Karpas-422 (cell line): ENCODE results near the gene MEX3A. TPM values are rescaled to one million over a fixed set of nuclear protein-coding genes. Genes with fewer than 3 reads are reported as not detected.

ENCODE experiments used
- DNase-seq: peaks from one replicate; pipeline ENCODE4 v3.0.0-alpha.2; 2015
- H2AFZ ChIP-seq: fragments of 200-600 bp; sonication (generic); 2 replicates; pipeline ENCODE4 v1.6.1; 2014; ENCODE audit warnings: antibody characterized with exemption, low read length, mixed read lengths
- H3K27ac ChIP-seq: fragments of 200-600 bp; sonication (generic); 2 replicates; pipeline ENCODE4 v1.5.1; 2014; ENCODE audit warnings: mild to moderate bottlenecking, low read length, moderate library complexity
- H3K27me3 ChIP-seq: fragments of 200-600 bp; sonication (generic); 2 replicates; pipeline ENCODE4 v1.6.1; 2014; ENCODE audit warnings: low read length, mixed read lengths
- H3K36me3 ChIP-seq: fragments of 200-600 bp; sonication (generic); 2 replicates; pipeline ENCODE4 v1.6.1; 2014; ENCODE audit warnings: low read length, mixed read lengths; ENCODE audit not compliant: insufficient read depth
- H3K4me1 ChIP-seq: fragments of 200-600 bp; sonication (generic); 2 replicates; pipeline ENCODE4 v1.6.1; 2014; ENCODE audit warnings: mild to moderate bottlenecking, low read length, mixed read lengths
- H3K4me2 ChIP-seq: fragments of 200-600 bp; sonication (generic); 2 replicates; pipeline ENCODE4 v1.6.1; 2014; ENCODE audit warnings: low read length, low read depth, mild to moderate bottlenecking; ENCODE audit not compliant: poor library complexity, severe bottlenecking
- H3K4me3 ChIP-seq: fragments of 200-600 bp; sonication (generic); 2 replicates; pipeline ENCODE4 v1.5.1; 2014; ENCODE audit warnings: mild to moderate bottlenecking, antibody characterized with exemption, low read length, mixed read lengths
- H3K79me2 ChIP-seq: fragments of 200-600 bp; sonication (generic); 2 replicates; pipeline ENCODE4 v1.6.1; 2014; ENCODE audit warnings: mild to moderate bottlenecking, low read length, mixed read lengths
- H3K9ac ChIP-seq: fragments of 200-600 bp; sonication (generic); 2 replicates; pipeline ENCODE4 v1.6.0; 2014; ENCODE audit warnings: low read length
- H3K9me2 ChIP-seq: fragments of 200-600 bp; sonication (generic), shearing (Covaris generic); replicated peaks from 2 replicates; pipeline ENCODE4 v1.6.0; 2014; ENCODE audit warnings: mild to moderate bottlenecking, low read length, moderate library complexity; ENCODE audit not compliant: insufficient read depth
- H3K9me3 ChIP-seq: fragments of 300-700, 200-600 bp; sonication (generic); 2 replicates; pipeline ENCODE4 v1.6.1; 2014; ENCODE audit warnings: low read length, mixed read lengths
- H4K20me1 ChIP-seq: fragments of 200-600 bp; sonication (generic); 2 replicates; pipeline ENCODE4 v1.6.1; 2014; ENCODE audit warnings: mild to moderate bottlenecking, antibody characterized with exemption, low read length, low read depth; ENCODE audit not compliant: insufficient read depth
- total RNA-seq: library from RNA; depleted of rRNA; stranded (reverse); fragments of >200 nt; shearing (Covaris generic); gene quantifications from 2 replicates; pipeline ENCODE4 v1.2.3, GENCODE V29; 2014; ENCODE audit warnings: low replicate concordance

MEX3A gene
- total RNA-seq, 1 experiment from 2014 or later = 2.3 TPM

- no peak overlapping the region for H2AFZ ChIP-seq
- no peaks in the 10 kb centered on the region for H3K36me3 ChIP-seq
- H4K20me1 ChIP-seq = no peaks in the 10 kb centered on the region
- no peak overlapping the region for H3K27ac ChIP-seq
- H3K4me2 ChIP-seq = no peak overlapping the region
- no peak overlapping the region for H3K4me3 ChIP-seq
- no peaks in the 10 kb centered on the region for H3K9me3 ChIP-seq
- H3K79me2 ChIP-seq = no peaks in the 10 kb centered on the region
- no peaks in the 10 kb centered on the region for H3K4me1 ChIP-seq
- H3K9ac ChIP-seq = no peak overlapping the region
- no peak for DNase-seq
- H3K9me2 ChIP-seq = no peaks in the 10 kb centered on the region
- H3K27me3 ChIP-seq = no peaks in the 10 kb centered on the region
Measured at GRCh38 chr1:156063997-156064285, 18.3 kb downstream of the MEX3A start.

GRCh38 chr1:156062189-156062588 is 20.1 kb downstream of the MEX3A start:
- Histone ChIP-seq H3K9me3 (no peaks in the 10 kb centered on the region), H3K36me3 (no peaks in the 10 kb centered on the region), H2AFZ (no peak overlapping the region), H3K9ac (no peak overlapping the region), H3K4me2 (no peak overlapping the region), H3K79me2 (no peaks in the 10 kb centered on the region), H3K4me3 (no peak overlapping the region), H3K27me3 (no peaks in the 10 kb centered on the region), H3K27ac (no peak overlapping the region), H3K4me1 (no peaks in the 10 kb centered on the region), H4K20me1 (no peaks in the 10 kb centered on the region), H3K9me2 (no peaks in the 10 kb centered on the region)
- no peak for DNase-seq

- no peaks in the 10 kb centered on the region for H3K27me3 ChIP-seq
- no peak within 1 kb of the TSS for H3K9ac ChIP-seq
- DNase-seq = no peak
- no peak within 1 kb of the TSS for H3K4me2 ChIP-seq
- no peak within 1 kb of the TSS for H2AFZ ChIP-seq
- no peaks in the 10 kb centered on the region for H3K9me3 ChIP-seq
- no peaks in the 10 kb centered on the region for H4K20me1 ChIP-seq
- H3K4me1 ChIP-seq = no peaks in the 10 kb centered on the region
- H3K79me2 ChIP-seq = no peaks in the 10 kb centered on the region
- H3K4me3 ChIP-seq = no peak within 1 kb of the TSS
- H3K9me2 ChIP-seq = no peaks in the 10 kb centered on the region
- no peak within 1 kb of the TSS for H3K27ac ChIP-seq
- no peaks in the 10 kb centered on the region for H3K36me3 ChIP-seq
Measured at GRCh38 chr1:156060937-156061636, 21.2 kb downstream of the MEX3A start, which contains the start of gene RAB25. Gene RAB25, plus strand, starts transcription at chr1:156061160. Its CDS starts 241 bp downstream, at chr1:156061401.

GRCh38 chr1:156056326-156056849 is 25.9 kb downstream of the MEX3A start:
- Histone ChIP-seq H3K4me1 (peaks cover 19% of the 10 kb centered on the region), H3K9ac (no peak overlapping the region), H2AFZ (no peak overlapping the region), H4K20me1 (no peaks in the 10 kb centered on the region), H3K27me3 (no peaks in the 10 kb centered on the region), H3K36me3 (no peaks in the 10 kb centered on the region), H3K9me3 (no peaks in the 10 kb centered on the region), H3K9me2 (no peaks in the 10 kb centered on the region), H3K4me2 (peak overlapping the region; percentile 80), H3K4me3 (no peak overlapping the region), H3K79me2 (peaks cover 32% of the 10 kb centered on the region), H3K27ac (no peak overlapping the region)
- DNase-seq = no peak

GRCh38 chr1:156055281-156056048 is 26.8 kb downstream of the MEX3A start:
- peak overlapping the region; percentile 82 for H3K9ac ChIP-seq
- peak overlapping the region; percentile 92 for H3K4me3 ChIP-seq
- H3K27ac ChIP-seq = peak overlapping the region; percentile 29; the same call in 1 of the 2 replicates
- H3K4me1 ChIP-seq = peaks cover 19% of the 10 kb centered on the region
- no peak overlapping the region; the same call in 1 of the 2 replicates for H2AFZ ChIP-seq
- H3K9me2 ChIP-seq = no peaks in the 10 kb centered on the region
- peak; percentile 59 for DNase-seq
- no peaks in the 10 kb centered on the region for H3K9me3 ChIP-seq
- no peaks in the 10 kb centered on the region for H3K36me3 ChIP-seq
- peaks cover 38% of the 10 kb centered on the region for H3K79me2 ChIP-seq
- no peaks in the 10 kb centered on the region for H3K27me3 ChIP-seq
- H3K4me2 ChIP-seq = peak overlapping the region; percentile 80
- peaks cover 5% of the 10 kb centered on the region; the same call in 1 of the 2 replicates for H4K20me1 ChIP-seq

- Histone ChIP-seq H4K20me1 (peaks cover 6% of the 10 kb centered on the region; the same call in 1 of the 2 replicates), H3K79me2 (peaks cover 41% of the 10 kb centered on the region), H2AFZ (peak within 1 kb of the TSS; percentile 61; the same call in 1 of the 2 replicates), H3K36me3 (peaks cover 4% of the 10 kb centered on the region; the same call in 1 of the 2 replicates), H3K4me3 (peak within 1 kb of the TSS; percentile 92), H3K4me1 (peaks cover 19% of the 10 kb centered on the region), H3K9me2 (no peaks in the 10 kb centered on the region), H3K4me2 (peak within 1 kb of the TSS; percentile 80), H3K9me3 (no peaks in the 10 kb centered on the region), H3K9ac (peak within 1 kb of the TSS; percentile 82), H3K27ac (peak within 1 kb of the TSS; percentile 91), H3K27me3 (no peaks in the 10 kb centered on the region)
- peak; percentile 99 for DNase-seq
Measured at GRCh38 chr1:156054500-156055280, 27.6 kb downstream of the MEX3A start, which contains the start of gene LAMTOR2. Gene LAMTOR2, plus strand, starts transcription at chr1:156054782. Its CDS starts 108 bp downstream, at chr1:156054890.

- peak; percentile 96 for DNase-seq
- Histone ChIP-seq H3K27ac (peak within 1 kb of the TSS; percentile 91), H3K27me3 (no peaks in the 10 kb centered on the region), H3K9me3 (no peaks in the 10 kb centered on the region), H3K4me2 (peak within 1 kb of the TSS; percentile 80), H3K79me2 (peaks cover 42% of the 10 kb centered on the region), H3K4me3 (peak within 1 kb of the TSS; percentile 92), H3K4me1 (peaks cover 19% of the 10 kb centered on the region), H4K20me1 (peaks cover 6% of the 10 kb centered on the region; the same call in 1 of the 2 replicates), H3K36me3 (peaks cover 8% of the 10 kb centered on the region; the same call in 1 of the 2 replicates), H3K9me2 (no peaks in the 10 kb centered on the region), H2AFZ (peak within 1 kb of the TSS; percentile 33; the same call in 1 of the 2 replicates), H3K9ac (peak within 1 kb of the TSS; percentile 82)
Measured at GRCh38 chr1:156053768-156054499, 28.3 kb downstream of the MEX3A start, which contains the start of gene UBQLN4. Gene UBQLN4, minus strand, starts transcription at chr1:156053798. Its CDS starts 97 bp downstream, at chr1:156053701.
